Progenitor cell of endocrine pancreas (in vitro differentiated cells): ENCODE data around the gene NCS1. TPM values are rescaled to one million over a fixed set of nuclear protein-coding genes. Genes with fewer than 3 reads are reported as not detected.

ENCODE experiments used
- DNase-seq: peaks from one replicate; pipeline ENCODE4 v3.0.0; 2021; ENCODE audit warnings: low spot score; ENCODE audit not compliant: unreplicated experiment
- H3K27ac Mint-ChIP-seq: 2 replicates; pipeline ENCODE4 v1.8.0; 2021; ENCODE audit warnings: mild to moderate bottlenecking, moderate library complexity, mixed read lengths
- H3K27me3 Mint-ChIP-seq: 2 replicates; pipeline ENCODE4 v1.8.0; 2021; ENCODE audit warnings: mixed read lengths
- H3K36me3 Mint-ChIP-seq: 2 replicates; pipeline ENCODE4 v1.8.0; 2022; ENCODE audit warnings: mixed read lengths; ENCODE audit not compliant: insufficient read depth
- H3K4me1 Mint-ChIP-seq: 2 replicates; pipeline ENCODE4 v1.8.0; 2021; ENCODE audit warnings: low read depth, mixed read lengths
- H3K4me3 Mint-ChIP-seq: 2 replicates; pipeline ENCODE4 v1.8.0; 2021; ENCODE audit warnings: low read depth, mild to moderate bottlenecking, moderate library complexity, mixed read lengths
- H3K9me3 Mint-ChIP-seq: 2 replicates; pipeline ENCODE4 v1.8.0; 2021; ENCODE audit warnings: low read depth, mixed read lengths
- CTCF ChIP-seq: fragments of 200-600 bp; sonication (generic); IDR thresholded peaks from one replicate; pipeline ENCODE4 v1.5.0; 2021; ENCODE audit warnings: antibody characterized with exemption, mild to moderate bottlenecking; ENCODE audit not compliant: unreplicated experiment
- total RNA-seq: library from RNA; stranded (reverse); gene quantifications from 2 replicates; pipeline ENCODE4 v1.2.1, GENCODE V29; 2021

The NCS1 gene
- total RNA-seq, 1 donor from 2014 or later, result 29.0 TPM

DNA sequence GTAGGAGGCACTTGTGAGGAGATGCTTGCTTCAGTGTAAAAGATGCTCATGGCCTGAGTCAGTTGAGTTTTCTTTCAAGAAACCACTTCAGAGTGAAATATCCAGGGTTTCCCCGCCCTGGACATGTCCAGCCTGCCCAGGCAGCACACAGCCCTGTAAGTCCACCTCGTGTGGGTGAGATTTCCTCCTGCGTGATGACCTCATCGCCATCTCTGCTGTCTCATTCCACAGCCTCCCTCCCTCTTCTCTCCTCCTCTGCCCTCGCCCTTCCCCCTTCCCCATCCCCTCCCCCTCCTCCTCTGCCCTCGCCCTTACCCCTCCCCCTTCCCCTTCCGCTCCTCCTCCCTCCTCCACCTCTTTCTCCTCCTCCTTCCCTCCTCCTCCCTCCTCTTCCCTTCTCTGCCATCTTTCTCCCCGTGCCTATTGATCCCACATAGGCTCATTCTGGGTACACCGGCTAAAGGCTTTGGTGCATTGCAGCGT, 34.0 kb upstream of the NCS1 start:
- H3K27me3 Mint-ChIP-seq, result no peaks in the 10 kb centered on the region
- TF ChIP-seq CTCF, result no peak
- peaks cover 9% of the 10 kb centered on the region for H3K36me3 Mint-ChIP-seq
- peaks cover 11% of the 10 kb centered on the region for H3K4me1 Mint-ChIP-seq
- H3K27ac Mint-ChIP-seq, result no peak overlapping the region
- DNase-seq, result no peak
- no peaks in the 10 kb centered on the region for H3K9me3 Mint-ChIP-seq
- H3K4me3 Mint-ChIP-seq, result no peak overlapping the region

DNA sequence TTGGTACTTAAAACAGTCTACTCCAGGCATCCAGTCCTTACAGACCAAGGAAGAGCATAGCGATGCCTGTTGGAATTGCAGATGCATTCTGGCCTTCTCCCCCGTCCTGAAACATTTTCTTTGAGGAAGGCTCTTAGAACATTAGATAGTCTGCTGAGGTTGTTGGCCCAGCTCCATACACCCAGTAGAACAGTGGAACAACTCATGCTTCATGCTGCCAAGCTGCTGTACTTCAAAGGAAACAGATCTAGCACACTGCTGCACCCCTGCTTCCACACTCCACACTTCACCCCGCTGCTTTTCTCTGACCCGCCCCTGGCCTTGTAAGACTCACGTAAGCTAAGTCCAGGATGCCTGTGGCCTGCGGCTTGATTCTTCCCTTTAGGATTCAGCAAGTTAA, 33.4 kb upstream of the NCS1 start:
- Mint-ChIP-seq H3K4me1 (peaks cover 11% of the 10 kb centered on the region), H3K36me3 (peaks cover 9% of the 10 kb centered on the region), H3K27ac (no peak overlapping the region), H3K27me3 (peaks cover 5% of the 10 kb centered on the region), H3K4me3 (no peak overlapping the region), H3K9me3 (no peaks in the 10 kb centered on the region)
- TF ChIP-seq CTCF, result no peak
- no peak for DNase-seq

GRCh38 chr9:130139251-130139650, 33.0 kb upstream of the NCS1 start:
- no peak for DNase-seq

GRCh38 chr9:130140706-130141105, 31.5 kb upstream of the NCS1 start:
- H3K36me3 Mint-ChIP-seq, result peaks cover 3% of the 10 kb centered on the region
- H3K9me3 Mint-ChIP-seq, result no peaks in the 10 kb centered on the region
- peaks cover 8% of the 10 kb centered on the region for H3K27me3 Mint-ChIP-seq
- DNase-seq, result no peak
- H3K4me1 Mint-ChIP-seq, result peaks cover 11% of the 10 kb centered on the region
- TF ChIP-seq CTCF, result no peak
- no peak overlapping the region for H3K4me3 Mint-ChIP-seq
- H3K27ac Mint-ChIP-seq, result no peak overlapping the region

More at GRCh38 chr9:130139251-130139650, 33.0 kb upstream of the NCS1 start:
- H3K27ac Mint-ChIP-seq, result no peak overlapping the region
- peaks cover 8% of the 10 kb centered on the region for H3K27me3 Mint-ChIP-seq
- H3K9me3 Mint-ChIP-seq, result no peaks in the 10 kb centered on the region
- H3K36me3 Mint-ChIP-seq, result peaks cover 9% of the 10 kb centered on the region
- H3K4me1 Mint-ChIP-seq, result peaks cover 11% of the 10 kb centered on the region
- no peak overlapping the region for H3K4me3 Mint-ChIP-seq
- TF ChIP-seq CTCF, result no peak

- Mint-ChIP-seq H3K27me3 (peaks cover 11% of the 10 kb centered on the region), H3K4me1 (peaks cover 11% of the 10 kb centered on the region), H3K36me3 (peaks cover 1% of the 10 kb centered on the region), H3K9me3 (no peaks in the 10 kb centered on the region), H3K4me3 (no peak overlapping the region), H3K27ac (no peak overlapping the region)
- DNase-seq, result no peak
- TF ChIP-seq CTCF, result no peak
Observed at GRCh38 chr9:130142056-130142455, 30.1 kb upstream of the NCS1 start.
